NCI-H2227 treated with DMSO at 0.1 percent for 48 hours (cell line): ENCODE results near the gene CD8A.

Experiments
- DNase-seq: peaks from one replicate; lab custom pipeline; 2025; lab: John Stamatoyannopoulos, UW

Gene CD8A

DNA sequence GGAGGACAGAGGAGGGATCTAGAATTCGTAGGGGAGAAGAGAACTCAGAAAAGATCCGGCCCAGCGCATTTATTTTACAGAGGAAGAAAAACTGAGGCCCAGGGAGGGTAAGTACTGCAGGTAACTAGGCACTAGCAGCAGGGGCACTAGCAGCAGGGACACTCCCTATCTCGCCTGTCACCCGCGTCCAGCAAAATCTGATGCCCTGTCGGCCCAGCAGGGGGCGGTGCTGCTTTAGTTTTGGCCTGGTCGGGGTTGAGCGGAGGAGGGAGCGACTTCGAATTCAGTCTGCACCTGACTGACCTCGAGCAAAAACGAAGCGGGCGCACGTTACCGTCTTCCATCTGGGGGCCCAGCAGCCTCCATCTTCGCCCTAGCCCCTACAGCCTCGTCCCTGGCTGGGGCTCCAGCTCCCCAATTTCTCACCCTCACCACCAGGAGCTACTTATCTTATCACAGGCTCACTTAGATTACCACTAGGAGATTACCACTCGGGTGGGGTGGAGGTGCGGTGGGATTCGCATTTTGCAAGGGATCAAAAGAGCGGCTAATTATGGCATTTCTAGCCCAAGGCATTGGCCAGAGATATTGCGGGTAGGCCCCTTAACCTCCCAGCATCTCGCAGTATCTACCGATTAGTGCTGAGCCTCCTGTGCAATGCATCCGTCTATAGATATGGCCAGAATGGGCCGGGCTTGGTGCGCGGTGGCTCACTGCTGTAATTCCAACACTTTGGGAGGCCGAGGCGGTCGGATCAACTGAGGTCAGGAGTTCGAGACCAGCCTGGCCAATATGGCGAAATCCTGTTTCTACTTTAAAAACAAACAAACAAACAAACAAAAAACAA is 17.8 kb upstream of the CD8A start:
- DNase-seq, result peak; percentile 94

DNA sequence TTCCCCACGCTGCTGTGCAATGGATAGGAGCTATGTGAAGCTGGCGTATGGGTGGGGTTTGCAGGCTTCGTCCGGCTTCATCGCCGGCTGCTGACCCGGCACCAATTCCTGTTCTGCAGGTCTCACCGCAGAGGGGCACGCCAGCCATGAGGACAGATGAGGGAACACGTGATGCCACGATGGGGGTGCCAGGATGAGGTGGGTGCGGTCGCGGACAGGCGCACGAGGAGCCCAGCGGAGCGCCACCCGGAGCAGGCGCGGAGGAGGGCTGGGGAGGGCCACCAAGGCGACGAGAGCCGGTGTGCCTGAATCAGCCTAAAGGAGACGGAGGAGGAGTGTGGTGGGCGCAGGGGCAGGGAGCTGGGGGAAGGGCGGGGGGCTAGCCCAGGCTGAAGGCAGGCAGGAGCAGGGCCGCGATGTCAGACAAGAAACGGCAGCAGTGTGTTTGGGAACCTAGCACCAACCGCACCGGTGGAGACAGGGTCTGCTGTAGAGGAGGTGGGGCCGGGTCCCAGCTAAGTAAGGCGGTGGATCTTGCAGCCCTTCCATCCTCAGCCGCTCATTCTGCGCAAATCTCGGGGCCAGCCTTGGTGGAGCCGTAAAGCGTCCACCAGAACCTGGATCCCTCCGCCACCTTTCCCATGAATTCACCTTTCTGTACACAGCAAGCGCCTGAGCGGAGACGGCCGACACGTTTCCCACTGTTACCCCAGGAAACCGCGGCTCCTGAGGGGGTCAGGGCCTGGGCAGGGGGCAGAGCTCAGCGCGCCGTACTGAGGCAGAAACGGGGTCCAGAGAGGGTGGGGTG is 17.0 kb upstream of the CD8A start:
- peak; percentile 92 for DNase-seq

DNA sequence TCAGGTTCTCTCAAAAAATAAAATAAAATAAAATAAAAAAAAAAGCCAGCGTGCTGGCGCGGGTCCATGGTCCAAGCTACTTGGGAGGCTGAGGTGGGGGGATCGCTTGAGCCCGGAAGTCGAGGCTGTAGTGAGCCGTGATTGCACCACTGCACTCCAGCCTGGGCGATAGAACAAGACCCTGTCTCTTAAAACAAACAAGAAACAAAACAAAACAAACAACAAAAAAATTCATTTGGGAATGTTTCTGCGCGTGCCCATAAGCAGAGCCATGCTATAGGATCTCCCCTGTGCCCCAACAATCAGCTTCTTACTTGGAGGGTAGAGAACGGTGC is 16.4 kb upstream of the CD8A start:
- no peak for DNase-seq

GRCh38 chr2:86806059-86806857 is 15.5 kb upstream of the CD8A start:
- DNase-seq, result no peak

DNA sequence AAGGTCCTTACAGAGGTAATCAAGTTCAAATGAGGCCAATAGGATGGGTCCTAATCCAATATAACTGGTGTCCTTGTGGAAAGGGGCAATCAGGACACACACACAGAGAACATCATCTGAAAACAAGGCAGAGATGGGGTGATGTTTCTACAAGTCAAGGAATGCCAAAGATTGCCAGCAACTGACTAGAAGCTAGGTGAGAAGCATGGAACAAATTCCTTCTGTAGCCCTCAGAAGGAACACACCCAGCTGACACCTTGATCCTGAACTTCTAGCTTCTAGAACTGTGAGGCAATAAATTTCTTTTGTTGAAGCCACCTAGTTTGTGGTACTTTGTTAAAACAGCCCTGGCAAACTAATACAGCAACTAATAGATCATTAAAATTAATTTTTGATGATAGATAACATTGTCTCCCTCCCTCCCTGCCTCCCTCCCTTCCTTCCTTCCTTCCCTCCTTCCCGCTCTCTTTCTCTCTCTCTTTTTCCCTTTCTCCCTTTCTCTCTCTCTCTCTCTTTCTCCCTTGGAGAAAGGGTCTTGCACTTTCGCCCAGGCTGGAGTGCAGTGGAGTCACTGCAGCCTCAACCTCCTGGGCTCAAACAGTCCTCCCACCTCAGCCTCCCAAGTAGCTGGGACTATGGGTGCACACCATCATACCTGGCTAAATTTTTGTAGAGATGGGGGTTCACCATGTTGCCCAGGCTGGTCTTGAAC is 10.3 kb upstream of the CD8A start:
- DNase-seq, result no peak

DNA sequence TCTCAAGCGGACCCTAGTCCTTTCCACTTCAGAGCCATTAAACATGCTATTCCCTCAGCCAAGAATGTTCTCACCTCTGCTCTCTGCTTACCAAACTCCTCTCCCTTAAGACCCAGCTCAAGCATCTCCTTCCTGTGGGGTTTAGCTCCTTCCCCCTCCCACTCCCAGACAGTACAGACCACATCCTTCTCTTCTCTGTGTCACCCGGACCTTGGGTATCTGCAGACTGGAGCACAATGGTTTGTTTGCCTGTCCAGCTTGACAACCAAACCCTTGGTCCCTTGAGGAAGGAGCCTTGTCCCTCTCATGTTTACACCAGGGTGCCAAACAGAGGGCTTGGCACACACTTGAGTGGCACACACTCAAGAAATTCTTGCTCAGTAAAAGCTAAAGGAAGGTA is 4.1 kb upstream of the CD8A start:
- DNase-seq, result no peak

DNA sequence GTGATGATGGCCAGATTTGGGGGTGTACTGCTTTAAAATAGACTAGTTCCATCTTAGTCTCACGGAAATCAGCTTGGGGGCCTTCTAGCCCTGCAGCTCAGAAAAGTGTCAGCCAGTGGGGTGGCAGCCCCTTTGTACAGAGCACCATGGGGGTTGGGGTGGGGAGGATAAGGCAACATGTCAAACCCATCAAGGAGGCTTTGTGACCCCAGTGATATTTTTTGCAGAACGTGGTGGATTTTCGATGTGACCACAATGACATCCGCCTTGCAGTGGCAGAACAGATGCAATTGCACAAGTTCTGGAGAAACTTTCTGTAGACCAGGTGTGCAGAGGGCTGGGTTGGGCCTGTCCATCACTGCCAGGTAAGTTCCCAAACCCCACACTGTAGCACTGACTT is 3.0 kb upstream of the CD8A start:
- no peak for DNase-seq

DNA sequence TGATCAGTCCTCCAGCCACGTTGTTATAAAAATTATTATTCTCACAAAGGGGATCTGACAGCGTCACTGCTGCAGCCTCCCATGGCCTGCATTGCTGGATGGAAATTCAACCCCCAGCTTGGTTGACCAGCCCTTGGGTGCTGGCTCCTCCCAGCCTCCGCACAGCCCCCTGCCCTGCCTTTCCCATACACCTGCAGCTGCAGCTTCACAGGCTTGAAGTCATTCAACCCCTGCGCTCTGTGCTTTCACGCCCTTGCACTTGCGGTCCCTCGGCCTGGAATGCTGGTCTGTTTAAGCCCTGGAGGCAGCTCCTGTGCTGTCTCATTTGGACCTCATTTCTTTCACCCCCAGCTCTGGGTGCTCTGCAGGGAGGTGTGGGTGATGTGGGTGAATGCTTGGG is 860 bp upstream of the CD8A start:
- no peak for DNase-seq

- DNase-seq, result no peak
Measured at GRCh38 chr2:86790134-86790675, 508 bp downstream of the CD8A start.

DNA sequence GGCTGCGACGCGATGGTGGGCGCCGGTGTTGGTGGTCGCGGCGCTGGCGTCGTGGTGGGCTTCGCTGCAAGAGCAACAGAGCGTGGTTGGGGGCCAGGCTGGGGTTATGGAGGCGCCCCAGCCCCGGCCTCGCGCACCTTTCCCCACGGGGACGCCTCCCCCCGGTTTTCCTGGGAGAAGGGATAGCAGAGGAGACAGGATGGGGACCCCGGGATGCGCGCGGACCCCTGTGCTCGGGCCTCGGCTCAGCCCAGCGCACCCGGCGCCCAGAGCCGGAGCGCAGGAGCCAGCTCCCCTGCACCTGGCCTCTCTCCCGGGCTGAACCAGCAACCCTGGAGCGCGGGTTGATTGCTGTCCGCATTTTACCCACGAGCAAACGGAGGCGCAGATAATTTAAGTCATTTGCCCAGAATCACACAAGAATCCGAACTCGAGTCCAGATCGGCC is 1.0 kb downstream of the CD8A start:
- no peak for DNase-seq

- DNase-seq, result no peak
Measured at GRCh38 chr2:86788881-86789686, 1.6 kb downstream of the CD8A start.

DNA sequence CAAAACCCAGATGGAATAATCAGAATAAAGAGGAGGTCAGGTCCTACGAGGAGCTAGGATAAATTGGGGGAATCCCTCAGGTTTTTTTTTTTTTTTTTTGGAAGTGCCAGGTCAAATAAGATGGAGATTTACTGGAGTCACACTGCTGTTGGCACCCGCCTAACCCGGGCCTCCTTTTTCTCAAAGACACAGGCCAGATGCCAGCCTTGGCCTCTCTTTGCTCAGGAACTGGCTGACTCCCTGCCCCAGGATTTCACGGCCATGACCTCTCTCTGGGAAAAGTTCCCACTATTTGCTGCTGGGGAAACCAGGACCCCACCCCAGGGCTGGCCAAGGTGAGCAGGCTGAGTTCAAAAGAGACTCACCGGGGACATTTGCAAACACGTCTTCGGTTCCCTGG is 2.5 kb downstream of the CD8A start:
- no peak for DNase-seq

DNA sequence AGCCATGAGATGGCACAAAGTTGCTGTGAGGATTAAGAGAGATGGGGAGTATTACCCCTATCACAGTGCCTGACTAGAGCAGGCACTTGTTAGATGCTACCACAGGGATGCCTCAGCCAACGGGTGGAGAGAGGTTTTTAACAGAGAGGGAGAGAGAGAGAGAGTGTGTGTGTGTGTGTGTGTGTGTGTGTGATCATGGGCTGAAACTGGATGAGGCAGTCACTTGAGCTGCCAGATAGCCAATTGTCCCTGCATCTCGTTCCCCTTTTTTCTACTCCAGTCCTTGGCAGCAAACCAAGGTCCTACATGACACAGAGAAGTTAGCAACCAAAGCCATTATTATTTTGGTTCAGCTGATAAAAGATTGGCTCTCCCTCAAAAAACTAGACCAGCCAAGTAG is 3.0 kb downstream of the CD8A start:
- DNase-seq, result no peak

DNA sequence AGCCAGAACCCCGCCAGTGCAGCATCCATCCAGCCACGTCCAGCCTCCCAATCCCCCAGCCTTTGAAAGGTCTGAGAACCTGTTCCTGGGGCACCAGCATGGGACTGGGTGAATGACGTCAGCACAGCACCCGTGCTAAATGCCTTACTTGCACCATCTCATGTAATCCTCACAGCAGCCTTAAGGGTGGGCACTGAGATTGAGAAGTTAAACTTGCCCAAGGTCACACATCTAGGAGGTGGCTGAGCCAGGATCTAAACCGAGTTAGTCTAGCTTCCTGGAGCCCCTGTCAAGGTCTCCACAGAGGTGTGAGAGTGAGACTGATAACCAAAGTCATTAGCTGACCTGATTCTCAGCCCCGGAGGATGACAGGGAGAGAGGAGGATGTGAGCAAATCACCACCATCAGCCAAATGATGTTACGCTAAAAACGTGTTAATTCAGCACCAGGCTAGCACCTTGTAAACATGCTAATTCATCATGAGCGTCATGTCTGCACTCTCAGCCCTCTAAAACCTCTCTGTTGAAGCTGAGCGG is 4.6 kb downstream of the CD8A start:
- DNase-seq, result no peak

GRCh38 chr2:86785456-86785855 is 5.3 kb downstream of the CD8A start:
- DNase-seq, result no peak

DNA sequence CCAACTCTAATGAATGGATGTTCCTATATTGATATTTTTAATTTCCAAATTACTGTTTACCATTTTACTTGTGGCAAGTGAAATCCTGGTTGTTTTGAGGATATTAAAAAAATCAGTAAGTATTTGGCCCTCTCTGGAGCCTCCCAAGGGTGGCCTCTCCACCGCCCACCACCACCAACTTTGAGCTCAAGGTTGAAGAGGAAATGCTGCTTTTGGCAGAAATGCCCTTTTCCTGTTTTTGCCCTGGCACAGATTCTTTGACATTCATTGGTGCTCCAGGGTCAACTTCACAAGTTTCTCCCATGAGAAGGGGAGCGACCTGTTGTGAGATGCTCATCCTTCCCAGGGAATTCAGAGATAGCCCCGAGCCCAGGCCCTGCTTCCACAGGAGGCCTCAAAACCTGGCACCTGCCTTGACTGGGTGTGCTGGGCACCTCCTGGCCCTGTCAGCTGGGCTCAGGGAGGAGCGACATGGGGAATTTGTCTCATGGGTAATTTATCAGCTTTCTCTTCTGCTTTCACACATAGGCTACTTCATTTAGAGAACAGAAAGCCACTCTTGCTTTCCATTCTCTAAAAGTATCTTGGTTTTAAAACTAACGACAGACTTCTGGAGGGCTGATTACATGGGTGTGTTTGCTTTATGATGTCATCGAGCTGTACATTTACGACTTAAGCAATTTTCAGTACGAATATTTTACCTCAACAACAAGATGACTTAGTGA is 6.9 kb downstream of the CD8A start:
- DNase-seq, result no peak

DNA sequence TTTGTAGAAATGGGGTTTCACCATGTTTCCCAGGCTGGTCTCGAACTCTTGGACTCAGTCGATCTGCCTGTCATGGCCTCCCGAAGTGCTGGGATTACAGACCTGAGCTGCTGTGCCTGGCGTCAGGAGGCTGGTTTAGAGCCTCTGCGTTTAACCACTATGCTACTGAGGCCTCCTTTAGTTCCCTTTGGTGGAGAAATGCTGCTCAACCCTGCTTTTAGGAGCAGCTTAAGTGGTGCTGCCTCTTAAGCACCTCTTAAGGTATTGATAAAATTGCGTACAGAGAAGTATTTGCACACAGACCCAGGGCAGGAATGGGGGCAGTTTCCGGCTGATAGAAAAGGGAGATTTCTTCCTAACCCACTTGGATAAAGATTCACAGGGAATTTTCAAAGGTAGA is 8.0 kb downstream of the CD8A start:
- DNase-seq, result no peak

- no peak for DNase-seq
Measured at GRCh38 chr2:86781363-86781762, 9.3 kb downstream of the CD8A start.

DNA sequence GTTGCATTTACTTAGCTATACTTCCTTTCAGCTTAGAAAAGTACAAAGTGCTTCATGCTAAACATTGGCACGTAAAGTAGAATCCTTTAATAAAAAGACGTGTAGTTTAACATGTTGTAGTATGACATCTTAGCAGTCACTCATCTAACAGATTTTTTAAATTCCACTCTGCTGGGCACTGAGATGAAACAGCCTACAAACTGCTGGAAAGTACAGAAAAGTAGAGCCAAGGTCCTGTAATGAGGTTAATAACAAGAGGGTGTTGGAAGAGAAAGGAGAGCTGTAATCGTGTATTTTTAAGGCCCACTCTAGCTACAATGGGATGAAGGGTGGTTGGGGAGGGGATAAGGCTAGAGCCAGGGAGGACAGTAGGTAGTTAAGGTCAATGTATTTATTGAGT is 10.7 kb downstream of the CD8A start:
- no peak for DNase-seq

DNA sequence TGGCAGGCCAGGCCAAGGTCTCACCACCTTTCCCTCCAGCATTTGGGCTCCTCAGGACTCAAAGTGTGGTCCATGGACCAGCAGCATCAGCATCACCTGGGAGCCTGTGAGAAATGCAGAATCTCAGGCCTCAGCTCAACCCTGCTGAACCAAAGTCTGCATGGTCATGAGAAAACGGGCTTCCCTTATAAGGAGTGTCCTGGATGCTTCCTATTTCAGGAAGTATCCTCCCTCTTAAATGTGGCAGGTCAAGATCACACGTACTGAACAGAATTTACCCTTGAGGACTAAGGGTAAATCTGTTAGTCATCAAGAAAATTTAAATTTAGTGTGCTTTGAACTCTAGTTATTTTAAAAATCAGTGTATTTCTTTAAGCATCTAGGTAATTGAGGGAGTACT is 11.8 kb downstream of the CD8A start:
- no peak for DNase-seq
